Peyer's patch (tissue), 4 donors: ENCODE results near the gene STRA6.

Experiments used
- POLR2A ChIP-seq, 2 donors: fragments of 450-650 bp; IDR thresholded peaks; one replicate each; pipeline ENCODE4 v1.5.1; 2017; ENCODE audit warnings: antibody characterized with exemption in 2 of 2, mild to moderate bottlenecking in 2 of 2, moderate library complexity in 2 of 2
- TF ChIP-seq, protein P1 (sequence below), 6 experiments: fragments of 450-650 bp in 4 of 6; fragments of 200-600 bp in 2 of 6; sonication (generic) in 1 of 6; IDR thresholded peaks; one replicate each; pipeline ENCODE4 v1.5.1; 2017 to 2019; ENCODE audit warnings: antibody characterized with exemption in 6 of 6, mild to moderate bottlenecking in 3 of 6, moderate library complexity in 1 of 6

DNA sequence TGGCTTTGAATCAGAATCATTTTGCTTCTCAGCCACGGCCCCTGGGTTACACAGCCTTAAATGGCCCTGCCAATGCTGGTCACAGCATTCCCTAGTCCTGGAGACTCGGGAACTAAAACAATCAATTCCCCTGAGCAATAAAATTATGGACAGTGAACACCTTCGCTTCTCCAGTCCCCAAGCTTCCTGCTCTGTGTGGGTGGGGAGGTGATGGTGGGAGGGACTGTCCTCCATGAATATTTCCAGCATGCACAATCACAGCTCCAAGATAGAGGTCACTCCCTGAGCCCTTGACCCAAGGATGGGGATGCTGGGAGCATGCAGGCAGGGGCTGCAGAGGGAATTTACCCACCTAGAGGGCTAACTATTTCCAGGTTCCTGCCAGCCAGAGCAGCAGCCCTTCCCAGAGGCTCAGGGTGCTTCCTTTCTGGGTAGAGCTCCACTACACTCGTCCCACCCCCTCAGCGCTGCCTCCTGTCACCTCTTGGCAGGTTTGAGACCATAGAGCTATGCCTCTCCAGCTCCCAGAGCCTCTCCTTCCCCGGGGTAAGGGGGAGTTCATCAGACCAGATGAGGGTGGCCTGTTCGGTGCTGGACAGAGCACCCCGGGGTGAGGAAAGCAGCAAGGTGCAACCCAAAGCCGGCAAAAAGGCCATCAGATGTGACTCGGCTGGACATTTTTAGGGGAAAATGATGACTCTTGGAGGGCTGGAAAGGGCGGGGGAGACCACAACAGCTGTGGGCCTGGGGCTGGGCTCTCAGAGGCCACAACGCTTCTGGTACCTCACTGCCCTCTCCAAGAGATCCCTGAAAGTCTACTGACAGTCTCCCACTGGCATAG, 19.0 kb upstream of the STRA6 start:
- TF ChIP-seq, protein P1, sequence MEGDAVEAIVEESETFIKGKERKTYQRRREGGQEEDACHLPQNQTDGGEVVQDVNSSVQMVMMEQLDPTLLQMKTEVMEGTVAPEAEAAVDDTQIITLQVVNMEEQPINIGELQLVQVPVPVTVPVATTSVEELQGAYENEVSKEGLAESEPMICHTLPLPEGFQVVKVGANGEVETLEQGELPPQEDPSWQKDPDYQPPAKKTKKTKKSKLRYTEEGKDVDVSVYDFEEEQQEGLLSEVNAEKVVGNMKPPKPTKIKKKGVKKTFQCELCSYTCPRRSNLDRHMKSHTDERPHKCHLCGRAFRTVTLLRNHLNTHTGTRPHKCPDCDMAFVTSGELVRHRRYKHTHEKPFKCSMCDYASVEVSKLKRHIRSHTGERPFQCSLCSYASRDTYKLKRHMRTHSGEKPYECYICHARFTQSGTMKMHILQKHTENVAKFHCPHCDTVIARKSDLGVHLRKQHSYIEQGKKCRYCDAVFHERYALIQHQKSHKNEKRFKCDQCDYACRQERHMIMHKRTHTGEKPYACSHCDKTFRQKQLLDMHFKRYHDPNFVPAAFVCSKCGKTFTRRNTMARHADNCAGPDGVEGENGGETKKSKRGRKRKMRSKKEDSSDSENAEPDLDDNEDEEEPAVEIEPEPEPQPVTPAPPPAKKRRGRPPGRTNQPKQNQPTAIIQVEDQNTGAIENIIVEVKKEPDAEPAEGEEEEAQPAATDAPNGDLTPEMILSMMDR (IDR thresholded peaks at IDR 0.05): no peak
- no peak for TF ChIP-seq POLR2A (IDR thresholded peaks at IDR 0.05)
